Glomerular endothelial cell (primary cell): Measurements from ENCODE around the gene P2RX2. TPM values are rescaled to one million over a fixed set of nuclear protein-coding genes. Genes with fewer than 3 reads are reported as not detected.

Experiments
- DNase-seq: peaks from one replicate; pipeline ENCODE4 v3.0.0-alpha.2; 2011; ENCODE audit warnings: low read depth, low spot score; ENCODE audit errors: extremely low read depth
- total RNA-seq: library from RNA; depleted of rRNA; stranded (reverse); fragments of >200 nt; gene quantifications from 2 replicates; pipeline ENCODE4 v1.2.3, GENCODE V29; 2015

Gene P2RX2
- total RNA-seq, 1 donor from 2014 or later = not detected

GRCh38 chr12:132657004-132657727 lies 38.6 kb downstream of the P2RX2 start:
- no peak for DNase-seq

DNA sequence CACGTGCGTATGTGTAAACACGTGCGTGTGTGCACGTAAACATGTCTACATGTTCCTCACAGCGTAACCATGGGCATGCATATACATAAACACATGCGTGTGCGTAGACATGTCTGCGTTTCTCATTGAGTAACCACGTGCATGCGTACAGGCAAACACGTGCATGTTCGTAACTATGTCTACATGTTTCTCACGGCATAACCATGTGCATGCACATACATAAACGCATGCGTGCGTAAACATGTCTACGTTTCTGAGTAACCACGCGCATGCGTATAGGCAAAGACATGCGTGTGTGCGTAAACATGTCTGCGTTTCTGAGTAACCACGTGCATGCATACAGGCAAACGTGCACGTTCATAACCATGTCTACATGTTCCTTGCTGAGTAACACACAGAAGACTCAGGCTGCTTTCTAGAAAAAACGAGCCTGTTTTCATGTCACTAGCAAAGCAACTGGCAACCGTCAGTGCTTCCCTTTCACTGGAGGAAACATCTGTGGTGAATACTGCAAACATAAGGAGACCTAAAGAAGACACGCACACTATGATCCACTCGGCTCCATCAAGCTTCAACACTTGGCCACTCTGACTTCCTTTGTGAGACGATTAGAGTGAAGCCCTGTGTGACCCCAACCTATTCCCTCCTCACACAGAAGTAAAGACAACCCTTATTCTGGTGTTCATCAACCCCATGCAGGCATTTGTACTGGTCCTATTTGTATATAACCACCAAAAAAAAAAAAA lies 39.7 kb downstream of the P2RX2 start:
- no peak for DNase-seq

DNA sequence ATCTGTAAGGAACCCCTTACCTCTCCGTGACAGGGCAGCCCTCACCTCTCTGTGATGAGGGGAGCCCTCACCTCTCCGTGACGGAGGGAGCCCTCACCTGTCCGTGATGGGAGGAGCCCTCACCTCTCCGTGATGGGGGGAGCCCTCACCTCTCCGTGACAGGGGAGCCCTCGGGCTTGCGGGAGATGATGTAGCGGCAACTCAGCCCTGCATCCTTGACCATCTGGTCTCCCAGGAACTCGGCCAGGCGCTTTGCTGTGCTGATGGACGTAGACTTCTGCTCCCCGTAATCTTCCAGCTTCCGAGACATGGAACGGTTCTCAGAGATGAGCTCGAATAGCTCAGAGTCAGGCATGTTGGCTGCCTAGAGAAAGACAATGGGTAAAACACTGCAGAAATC lies 40.6 kb downstream of the P2RX2 start:
- no peak for DNase-seq

- DNase-seq = no peak
Measured at GRCh38 chr12:132660052-132660451, 41.5 kb downstream of the P2RX2 start.

- no peak for DNase-seq
Measured at GRCh38 chr12:132660996-132661395, 42.4 kb downstream of the P2RX2 start.

DNA sequence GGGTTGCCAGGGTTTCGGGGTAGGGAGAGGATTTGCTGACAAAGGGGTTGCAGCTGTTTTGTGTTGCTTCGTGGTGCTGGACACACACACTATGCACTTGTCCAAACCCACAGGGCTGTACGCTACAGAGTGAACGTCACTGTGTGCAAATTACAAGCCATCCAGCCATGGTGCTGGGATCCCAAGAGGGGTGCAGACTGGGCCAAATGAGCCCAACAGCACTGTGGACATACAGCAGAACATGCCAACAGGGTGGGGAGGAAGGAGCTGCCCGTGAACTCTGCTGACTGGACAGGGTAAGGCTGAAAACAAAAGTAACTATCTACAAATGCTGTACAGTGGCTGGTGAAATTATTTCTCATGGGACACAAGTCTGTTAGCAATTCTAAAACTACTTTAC lies 43.4 kb downstream of the P2RX2 start:
- DNase-seq = no peak

DNA sequence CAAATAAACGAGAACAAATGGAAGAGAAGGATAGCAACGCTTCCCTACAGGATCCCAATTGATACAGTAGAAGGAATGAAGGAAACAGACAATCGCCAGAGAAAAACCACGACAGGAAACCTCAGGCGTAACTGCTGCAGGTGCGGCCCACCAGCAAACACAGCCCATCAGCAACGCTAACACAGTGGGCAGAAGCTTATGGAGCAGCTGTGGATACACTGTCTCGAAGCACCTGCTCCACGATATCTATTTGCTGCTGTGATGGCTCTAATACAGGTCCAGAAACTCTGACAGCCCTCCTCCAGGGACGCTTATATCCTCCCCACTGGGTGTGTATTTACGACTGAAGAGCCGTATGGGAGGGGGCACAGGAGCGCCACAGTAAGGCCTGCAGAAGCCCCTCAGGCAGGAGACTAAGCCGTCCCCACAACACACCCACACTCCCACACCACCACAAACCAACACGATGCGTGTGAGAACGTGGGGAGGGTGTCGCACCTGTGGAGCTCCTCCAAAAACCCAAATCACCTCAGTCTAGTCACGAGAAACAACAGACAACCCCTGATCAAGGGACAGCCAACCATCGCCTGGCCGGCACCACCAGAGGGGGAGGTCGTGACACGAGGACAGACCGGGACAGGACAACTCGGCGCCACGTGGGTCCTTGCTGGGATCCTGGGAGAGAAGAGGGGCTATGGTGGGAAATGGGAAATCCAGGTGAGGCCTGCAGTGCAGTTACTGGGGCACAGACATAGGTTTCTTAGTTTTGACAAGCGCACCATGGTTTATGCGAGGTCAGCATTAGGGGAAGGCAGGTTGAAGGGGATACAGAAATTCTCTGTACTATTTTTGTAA lies 44.6 kb downstream of the P2RX2 start:
- no peak for DNase-seq

DNA sequence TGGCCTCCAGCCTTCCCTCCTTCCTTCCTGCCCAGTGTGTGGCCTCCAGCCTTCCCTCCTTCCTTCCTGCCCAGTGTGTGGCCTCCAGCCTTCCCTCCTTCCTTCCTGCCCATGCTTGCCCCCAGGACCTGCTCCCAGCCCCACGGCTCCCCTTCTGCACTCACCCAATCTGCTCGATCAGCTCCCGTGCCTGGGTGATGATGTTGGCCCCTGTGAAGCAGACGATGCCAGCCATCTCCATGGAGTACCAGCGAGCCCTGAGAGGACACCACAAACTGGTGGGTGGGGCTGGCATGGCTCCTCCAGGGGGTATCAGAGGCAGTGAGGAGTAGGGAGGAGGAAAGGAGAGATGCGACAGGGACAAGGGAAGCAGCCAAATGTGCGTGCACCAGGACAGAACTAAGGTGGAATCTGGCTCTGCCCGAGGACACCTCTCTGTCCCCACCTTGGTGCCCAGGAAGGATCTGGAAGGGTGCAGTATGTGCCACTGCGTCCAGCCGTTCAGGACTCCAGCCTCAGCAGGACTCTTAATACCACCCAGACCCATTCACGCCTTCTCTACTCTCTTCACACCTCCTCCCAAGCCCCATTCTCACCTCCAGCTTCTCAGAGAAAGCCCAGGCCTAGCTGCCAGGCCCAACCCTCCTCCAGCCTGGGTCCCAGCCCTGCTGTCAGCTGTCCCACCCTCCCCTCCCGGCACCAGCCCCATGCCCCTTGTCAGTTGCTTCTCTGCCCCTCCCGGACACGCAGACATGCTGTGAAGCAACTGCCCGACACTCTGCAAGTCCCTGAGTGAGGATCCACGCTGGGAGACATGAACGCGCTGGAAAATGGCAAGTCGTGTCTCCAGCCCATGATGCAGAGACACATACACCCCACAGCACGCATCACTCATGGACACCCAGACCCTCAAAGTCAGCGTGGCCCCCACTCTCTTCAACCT lies 45.9 kb downstream of the P2RX2 start:
- DNase-seq = no peak

GRCh38 chr12:132665149-132665491 lies 46.5 kb downstream of the P2RX2 start:
- no peak for DNase-seq

DNA sequence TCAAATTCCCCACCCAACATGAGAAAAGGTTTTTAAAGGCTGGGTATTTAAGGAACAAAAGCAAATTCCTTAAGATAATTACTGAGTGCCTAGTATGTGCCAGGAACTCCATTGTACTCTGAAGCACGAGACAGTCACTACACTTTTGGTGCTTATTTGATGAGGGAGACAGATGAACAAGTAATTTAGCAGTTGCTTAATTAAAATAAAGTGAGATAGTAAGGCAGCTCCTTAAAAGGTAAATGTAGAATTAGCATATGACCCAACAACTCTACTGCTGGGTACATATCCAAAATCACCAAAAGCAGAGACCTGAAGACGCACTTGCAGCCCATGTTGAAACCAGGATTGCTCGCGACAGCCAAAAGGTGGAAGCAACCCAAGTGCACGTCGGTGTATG lies 47.2 kb downstream of the P2RX2 start:
- DNase-seq = no peak

DNA sequence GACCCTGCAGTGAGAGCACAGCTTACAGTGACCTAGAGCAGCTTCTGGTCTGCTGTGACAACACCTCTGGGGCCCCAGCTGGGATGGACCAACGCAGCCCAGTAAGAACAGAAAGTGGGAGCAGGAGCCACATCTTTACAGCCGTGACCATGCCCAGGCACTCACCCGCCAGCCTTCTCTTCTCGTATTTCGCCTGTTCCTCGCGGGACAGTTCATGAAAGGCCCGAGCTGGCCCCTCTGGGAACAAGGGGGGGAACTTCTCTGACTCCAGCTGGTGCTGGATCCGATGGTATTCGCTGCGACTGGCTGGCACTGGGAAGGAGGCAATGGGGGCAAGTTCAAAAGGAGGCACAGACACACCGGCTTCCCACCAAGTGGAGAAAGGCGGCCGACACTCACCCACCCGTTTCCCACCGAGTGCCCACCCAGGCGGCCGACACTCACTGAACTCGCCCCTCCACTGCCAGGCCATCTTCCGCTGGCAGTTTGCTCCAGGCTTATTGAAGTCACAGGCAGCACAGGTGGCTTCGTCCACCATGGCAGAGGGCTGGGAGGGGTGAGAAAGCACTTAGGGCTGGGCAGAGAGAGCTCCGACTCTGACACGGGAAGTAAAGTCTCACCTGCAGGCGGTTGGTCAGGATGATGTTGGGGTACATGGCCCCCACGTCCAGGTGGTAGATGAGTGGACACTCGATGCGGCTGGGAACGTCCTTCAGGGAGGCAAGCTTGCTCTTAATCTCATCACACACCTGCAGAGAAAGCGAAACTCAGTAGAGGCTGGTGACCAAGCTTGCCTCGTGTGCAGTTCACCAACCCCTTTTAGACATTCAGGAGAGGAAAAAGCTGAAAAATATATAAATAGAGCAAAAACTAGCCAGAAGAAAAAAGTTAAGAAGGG lies 49.9 kb downstream of the P2RX2 start:
- DNase-seq = no peak

DNA sequence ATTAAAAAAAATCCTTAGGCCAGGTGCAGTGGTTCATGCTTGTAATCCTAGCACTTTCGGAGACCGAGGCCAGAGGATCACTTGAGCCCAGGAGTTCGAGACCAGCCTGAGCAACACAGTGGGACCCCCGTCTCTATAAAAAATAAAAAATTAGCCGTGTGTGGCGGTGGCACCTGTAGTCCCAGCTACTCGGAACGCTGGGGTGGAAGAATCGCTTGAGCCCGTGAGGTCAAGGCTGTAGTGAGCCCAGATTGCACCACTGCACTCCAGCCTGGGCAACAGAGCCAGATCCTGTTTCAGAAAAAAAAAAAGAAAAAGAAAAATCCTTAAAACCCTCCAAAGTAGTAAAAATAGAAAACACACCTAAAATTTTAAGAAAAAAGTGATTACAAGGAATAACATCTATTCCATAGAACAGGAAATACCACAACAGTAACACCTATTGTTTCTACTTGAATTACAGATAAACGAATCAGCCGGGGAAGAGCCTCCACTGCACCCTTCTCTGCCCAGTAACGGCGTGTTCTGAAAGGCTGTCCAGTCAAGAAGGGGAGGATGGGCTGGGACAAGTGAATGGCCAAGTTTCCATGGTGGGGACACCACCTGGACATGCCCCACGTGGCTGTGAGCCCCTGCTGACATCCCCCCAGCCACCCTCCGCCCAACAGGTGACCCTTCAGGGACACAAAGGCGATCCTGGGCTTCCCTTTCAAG lies 50.7 kb downstream of the P2RX2 start:
- DNase-seq = no peak

Other genes starting within 250 kb of the P2RX2 start
- 13.9 and 24.0 TPM in 2 replicates for gene FBRSL1, start 128.6 kb upstream of the P2RX2 start, total RNA-seq
- gene LRCOL1, start 8.2 kb upstream of the P2RX2 start, total RNA-seq = not detected in 2 replicates
- 19.4 and 25.4 TPM in 2 replicates for gene POLE, start 68.6 kb downstream of the P2RX2 start, total RNA-seq
- 21.6 and 32.0 TPM in 2 replicates for gene PXMP2, start 68.8 kb downstream of the P2RX2 start, total RNA-seq
- gene PGAM5, start 92.1 kb downstream of the P2RX2 start, total RNA-seq = 42.4 and 45.0 TPM in 2 replicates
- gene ANKLE2, start 143.1 kb downstream of the P2RX2 start, total RNA-seq = 54.5 and 76.8 TPM in 2 replicates
- 80.7 and 110 TPM in 2 replicates for gene GOLGA3, start 210.1 kb downstream of the P2RX2 start, total RNA-seq